HFF-Myc (cell line): ENCODE results near the gene SASH3.

Experiments used
- DNase-seq: peaks from one replicate; pipeline ENCODE4 v3.0.0-alpha.2; 2011; ENCODE audit warnings: low read depth; ENCODE audit errors: extremely low read depth
- H3K4me3 ChIP-seq: replicated peaks from 2 replicates; pipeline ENCODE4 v1.5.1; 2011; ENCODE audit warnings: low read depth, mild to moderate bottlenecking, control low read depth, low read length
- CTCF ChIP-seq: IDR thresholded peaks from 2 replicates; pipeline ENCODE4 v1.5.1; 2012; ENCODE audit warnings: mild to moderate bottlenecking, low read depth, low read length, control low read depth; ENCODE audit errors: missing control alignments

Gene SASH3

GRCh38 chrX:129831091-129831885, 51.5 kb downstream of the SASH3 start:
- no peak for DNase-seq
- TF ChIP-seq CTCF = no peak
- no peak overlapping the region for H3K4me3 ChIP-seq

- no peak for TF ChIP-seq CTCF
- H3K4me3 ChIP-seq = no peak overlapping the region
- DNase-seq = no peak
Measured at GRCh38 chrX:129833153-129833990, 53.6 kb downstream of the SASH3 start.

GRCh38 chrX:129836827-129837226, 57.1 kb downstream of the SASH3 start:
- no peak for DNase-seq
- H3K4me3 ChIP-seq = no peak overlapping the region
- no peak for TF ChIP-seq CTCF

- no peak for DNase-seq
- peak overlapping the region; percentile 69 for H3K4me3 ChIP-seq
- TF ChIP-seq CTCF = no peak
Measured at GRCh38 chrX:129840344-129840743, 60.6 kb downstream of the SASH3 start.

- peak overlapping the region; percentile 69 for H3K4me3 ChIP-seq
- DNase-seq = no peak
- no peak for TF ChIP-seq CTCF
Measured at GRCh38 chrX:129842510-129843208, 62.9 kb downstream of the SASH3 start.

- no peak for TF ChIP-seq CTCF
- DNase-seq = no peak
- H3K4me3 ChIP-seq = peak overlapping the region; percentile 69
Measured at GRCh38 chrX:129843209-129843458, 63.4 kb downstream of the SASH3 start.
